CD4-positive, alpha-beta T cell treated with Interleukin-12 subunit alpha and Interleukin-12 subunit beta, for 1 hour (primary cell): Measurements from ENCODE around the gene SPATA4.

Source experiments
- DNase-seq: peaks from one replicate; pipeline ENCODE4 v3.0.0-alpha.2; 2020

Gene SPATA4

DNA sequence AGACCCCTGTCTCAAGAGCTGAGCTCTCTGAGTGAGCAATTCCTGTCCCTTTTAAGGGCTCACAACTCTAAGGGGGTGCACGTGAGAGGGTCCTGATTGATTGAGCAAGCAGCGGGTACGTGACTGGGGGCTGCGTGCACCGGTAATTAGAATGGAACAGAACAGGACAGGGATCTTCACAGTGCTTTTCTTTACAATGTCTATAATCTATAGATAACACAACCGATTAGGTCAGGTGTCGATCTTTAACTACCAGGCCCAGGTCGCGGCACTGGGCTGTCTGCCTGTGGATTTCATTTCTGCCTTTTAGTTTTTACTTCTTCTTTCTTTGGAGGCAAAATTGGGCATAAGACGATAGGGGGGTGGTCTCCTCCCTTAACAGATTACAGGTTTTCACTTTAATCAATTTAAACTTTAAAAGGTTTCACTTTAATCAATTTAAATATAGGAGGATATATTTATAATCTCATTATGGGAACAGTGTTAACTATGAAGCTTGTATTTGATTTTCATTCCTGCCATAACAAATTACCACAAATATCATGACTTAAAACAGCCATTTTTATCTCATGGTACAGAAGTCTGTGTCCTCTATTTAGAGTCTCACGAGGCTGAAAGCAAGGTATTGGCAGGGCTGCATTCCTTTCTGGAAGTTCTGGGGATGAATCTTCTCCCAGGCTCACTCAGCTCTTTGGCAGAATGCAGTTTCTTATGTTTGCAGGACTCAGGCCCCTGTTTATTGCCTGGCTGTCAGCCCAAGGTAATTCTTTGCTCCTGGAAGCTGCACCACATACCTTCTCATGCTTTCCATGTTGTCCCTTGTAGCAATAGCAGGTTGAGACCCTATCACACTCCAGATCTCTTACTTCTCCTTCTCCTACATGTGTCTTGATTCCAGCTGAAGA, 5.2 kb downstream of the SPATA4 start:
- no peak for DNase-seq

DNA sequence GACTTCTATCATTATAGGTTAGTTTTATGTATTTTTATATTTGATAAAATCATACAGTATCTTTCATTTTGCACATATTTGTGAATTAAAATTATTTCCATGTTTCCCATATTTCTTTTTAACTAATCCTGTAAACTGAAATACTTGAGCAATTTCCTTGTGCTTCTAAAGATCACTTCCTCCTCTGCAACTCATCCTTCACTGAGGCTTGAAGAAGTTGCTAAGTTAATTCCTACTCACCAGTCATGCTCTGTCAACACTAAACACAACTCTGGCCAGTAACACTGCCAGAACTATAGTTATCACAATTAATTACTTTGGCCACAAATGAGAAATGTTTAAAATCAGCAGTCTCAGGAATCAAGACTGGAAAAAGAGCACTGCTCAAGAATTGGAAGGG, 6.7 kb downstream of the SPATA4 start:
- DNase-seq, result no peak

DNA sequence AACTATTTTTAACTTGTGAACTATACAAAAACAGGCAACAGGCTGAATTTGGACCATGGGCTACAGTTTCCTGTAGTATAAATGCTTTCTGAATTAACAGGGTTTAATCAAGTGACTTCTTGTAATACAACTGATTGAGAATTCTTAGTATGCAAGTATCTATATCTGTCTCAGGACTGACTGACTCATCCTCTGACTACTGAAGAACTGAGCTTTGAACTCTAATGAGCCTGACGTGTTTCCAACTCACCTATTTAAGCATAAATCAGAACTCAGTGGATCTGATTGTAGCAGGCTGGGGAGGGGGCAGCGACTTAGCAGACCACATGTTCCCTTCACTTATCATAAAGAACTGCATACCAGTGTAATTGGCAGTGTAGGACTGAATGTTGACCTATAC, 7.8 kb downstream of the SPATA4 start:
- DNase-seq, result no peak

DNA sequence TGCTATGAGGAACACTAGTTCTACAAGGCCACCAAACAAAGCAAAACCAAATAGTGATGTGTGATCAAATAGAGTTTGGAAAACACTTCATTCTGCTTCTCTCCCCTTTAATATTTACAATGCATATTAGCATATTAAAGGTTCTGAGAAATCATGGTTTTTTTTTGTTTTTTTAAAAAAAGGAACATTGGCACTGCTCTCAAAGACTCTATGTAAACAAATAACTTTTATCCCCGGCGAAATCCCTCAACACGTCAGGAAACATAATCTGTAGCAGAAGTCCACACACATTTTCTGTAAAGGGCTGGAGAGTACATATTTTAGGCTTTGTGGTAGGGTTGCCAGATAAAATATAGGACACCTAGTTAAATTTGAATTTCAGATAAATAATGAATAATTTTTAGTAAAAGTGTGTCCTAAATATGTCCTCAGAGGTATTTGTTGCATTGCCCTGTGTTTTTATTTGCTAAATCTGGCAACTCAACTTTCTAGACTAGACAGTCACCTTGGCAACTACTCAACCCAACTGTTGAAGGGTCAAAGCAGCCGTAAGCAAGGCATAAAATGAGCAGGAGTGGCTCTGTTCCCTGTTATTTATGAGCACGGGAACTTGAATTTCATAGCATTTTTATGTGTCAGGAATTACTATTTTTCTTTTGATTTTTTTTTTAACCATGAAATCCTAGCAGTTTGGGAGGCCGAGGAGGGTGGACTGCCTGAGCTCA, 8.6 kb downstream of the SPATA4 start:
- no peak for DNase-seq

DNA sequence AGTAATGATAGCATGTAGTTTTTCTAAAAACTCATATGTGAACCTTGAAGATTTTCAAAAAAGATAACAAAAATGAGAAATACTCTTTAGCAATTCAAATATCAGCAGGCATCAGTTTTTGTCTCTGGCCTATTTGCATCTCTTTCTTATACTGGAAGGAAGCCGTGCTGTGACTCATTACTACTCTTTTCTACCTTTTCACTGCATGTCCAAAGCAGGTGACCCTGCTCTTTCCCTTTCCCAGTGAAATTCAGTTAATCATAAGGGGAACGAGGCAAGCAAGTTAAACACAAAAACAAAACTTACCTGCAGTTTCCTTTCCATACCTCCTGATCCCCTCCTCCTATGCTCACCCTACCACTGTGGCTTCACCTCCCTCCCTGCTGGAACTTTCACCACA, 9.3 kb downstream of the SPATA4 start:
- DNase-seq, result no peak

DNA sequence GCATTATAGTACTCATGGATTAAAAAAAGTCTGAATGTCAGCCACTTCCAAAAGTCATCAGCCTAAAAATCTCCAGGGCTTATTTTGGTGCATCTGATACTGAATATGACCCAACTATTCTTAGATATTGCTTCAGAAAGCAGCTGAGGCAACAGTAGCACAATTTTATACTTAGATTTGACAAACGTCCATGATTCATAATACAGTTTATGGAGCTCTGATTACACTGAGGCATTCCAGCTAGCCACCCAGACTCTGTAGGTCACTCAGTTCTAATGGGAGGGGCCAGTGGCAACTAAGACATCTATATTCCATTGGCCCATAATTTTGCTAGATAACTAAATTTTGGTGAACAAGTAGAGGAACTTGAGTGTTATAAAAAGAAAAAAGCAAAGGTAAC, 10.3 kb downstream of the SPATA4 start:
- DNase-seq, result no peak

DNA sequence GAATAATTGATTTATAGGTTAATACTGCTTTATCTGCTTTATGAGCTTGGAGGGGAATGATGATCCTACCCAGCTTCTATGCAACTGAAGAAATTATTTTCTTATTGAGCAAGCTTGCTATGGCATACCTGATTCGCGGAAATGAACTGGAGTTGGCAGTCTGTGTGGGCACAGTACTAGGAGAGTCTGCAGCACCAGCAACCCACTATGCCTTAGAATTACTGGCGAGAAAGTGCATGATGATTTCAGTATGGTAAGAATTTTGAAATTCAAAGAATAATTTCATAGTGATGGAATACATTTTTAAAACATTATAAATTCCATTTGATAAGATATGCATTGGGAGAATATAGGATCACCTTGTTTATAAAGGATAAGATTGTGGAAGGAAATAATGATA, 32.3 kb downstream of the SPATA4 start:
- no peak for DNase-seq

DNA sequence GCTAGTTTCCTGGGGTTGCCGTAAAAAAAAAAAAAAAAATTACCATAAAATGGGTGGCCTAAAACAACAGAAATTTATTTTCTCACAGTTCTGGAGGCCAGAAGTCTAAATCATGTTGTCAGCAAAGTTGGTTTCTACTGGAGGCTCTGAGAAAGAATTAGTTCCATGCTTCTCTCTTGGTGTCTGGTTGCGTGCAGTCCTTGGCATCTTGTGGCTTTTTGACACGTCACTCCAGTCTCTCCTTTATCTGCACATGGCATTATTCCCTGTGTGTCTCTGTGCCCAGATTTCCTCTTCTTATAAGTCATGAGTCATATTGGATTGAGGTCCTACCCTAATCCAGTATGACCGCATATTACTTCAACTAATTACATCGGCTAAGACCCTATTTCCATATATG, 38.7 kb downstream of the SPATA4 start:
- DNase-seq, result no peak

DNA sequence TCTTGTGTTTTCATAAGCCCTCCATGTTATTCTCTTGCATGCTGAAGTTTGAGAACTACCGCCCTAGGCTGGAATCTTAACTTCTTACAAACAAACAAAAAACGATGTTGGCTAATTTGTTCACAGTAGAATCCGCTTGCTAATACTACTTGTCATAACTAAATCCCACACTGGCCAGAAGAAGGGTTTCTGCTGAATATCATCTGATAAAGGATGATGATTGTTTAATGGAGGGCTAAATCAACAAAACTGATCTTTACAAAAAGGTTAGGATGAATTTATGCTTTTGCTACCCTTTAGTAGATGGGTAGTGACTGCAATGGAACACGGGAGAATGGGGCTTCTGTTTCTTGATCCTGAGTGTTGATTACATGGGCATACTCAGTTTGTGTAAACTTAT, 42.3 kb downstream of the SPATA4 start:
- DNase-seq, result no peak

DNA sequence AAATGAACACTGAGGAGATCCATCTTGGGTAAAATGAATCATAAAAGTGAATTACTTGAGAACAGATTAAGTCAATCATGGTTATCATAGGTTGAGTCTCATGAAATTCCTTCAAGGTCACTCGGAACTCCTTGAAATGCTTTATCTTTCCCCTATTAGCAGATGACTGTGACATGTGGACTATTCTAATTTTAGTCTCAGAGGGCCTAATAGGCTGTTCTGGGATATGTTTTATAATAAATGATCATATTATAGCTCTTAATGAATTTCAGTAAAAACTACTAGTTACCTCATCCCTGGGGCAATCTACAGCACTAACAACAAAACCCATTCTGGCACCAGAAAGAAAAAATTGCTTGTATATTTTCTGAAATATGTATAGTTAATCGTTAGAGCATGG, 44.7 kb downstream of the SPATA4 start:
- DNase-seq, result no peak

DNA sequence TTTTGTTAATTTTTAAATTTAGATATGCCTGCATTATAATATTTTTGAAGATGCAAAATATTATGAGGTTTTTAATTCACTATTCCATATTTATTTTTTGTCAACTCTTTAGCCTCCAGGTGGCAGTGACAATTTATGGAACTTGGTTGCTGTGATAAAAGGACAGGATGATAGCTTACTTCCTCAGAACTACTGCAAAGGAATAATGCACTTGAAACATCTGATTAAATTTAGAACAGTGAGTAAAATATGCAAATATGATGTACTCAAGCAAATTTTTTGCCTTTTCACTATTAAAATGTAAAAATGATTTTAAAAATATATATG, 45.1 kb downstream of the SPATA4 start:
- DNase-seq, result no peak

DNA sequence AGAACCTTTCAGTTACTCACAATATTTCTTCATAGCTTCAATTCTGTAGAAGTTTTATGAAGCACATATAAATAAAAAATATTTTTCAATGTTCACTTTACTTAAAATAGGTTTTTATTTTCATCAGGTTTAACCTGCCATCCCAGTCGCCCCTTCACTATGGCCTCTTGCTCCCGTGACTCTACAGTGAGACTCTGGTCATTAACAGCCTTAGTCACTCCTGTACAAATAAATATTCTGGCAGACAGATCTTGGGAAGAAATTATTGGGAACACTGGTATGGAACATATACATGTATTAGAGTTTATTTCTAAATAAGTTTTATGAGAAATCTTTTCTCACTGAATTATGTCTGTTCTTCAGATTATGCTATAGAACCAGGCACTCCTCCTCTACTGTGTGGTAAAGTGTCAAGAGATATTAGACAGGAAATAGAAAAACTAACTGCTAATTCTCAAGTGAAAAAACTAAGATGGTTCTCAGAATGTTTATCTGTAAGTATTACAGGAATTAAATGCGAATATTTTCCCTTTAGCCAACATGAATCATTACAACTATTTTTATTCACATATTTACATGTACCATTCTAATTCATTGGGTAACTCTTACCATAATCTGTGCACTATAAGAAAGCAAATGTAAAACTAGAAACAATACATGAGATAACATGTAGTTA, 45.6 kb downstream of the SPATA4 start:
- no peak for DNase-seq

DNA sequence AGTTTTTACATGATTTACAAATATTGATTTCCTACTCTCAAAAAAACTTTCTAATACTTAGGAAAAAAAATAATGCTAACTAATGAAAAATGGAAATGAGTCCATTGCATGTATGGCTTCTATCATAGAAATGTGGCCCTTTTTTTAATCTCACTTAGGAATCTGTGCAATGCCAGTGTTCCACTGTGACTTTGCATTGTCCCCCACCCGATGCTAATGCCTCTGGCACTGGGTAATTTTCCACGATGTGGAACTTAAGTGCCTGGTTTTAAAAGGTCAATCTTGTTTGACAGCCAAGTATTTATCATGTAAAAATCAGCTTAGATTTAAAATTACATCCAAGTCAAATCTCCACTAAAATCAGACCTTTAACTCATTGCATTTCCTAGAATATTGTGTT, 53.1 kb downstream of the SPATA4 start:
- DNase-seq, result no peak

DNA sequence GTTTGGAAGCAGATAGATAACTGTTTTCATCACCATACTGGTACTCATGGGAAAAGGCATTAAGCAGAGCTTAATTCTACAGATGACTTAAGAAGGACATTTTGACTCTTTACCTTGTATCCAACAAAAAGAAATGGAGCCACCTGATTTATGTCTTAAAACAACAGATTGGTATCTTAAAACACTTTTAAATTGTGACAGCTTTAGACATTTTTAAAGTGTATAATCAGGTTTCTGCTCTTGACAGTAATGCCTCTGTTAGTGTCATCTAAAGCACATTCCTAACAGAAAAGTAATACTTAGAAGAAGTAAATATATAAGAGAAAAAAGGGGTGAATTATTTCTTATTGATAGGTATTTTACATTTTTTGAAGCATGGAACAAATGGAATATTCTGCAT, 55.9 kb downstream of the SPATA4 start:
- DNase-seq, result no peak

DNA sequence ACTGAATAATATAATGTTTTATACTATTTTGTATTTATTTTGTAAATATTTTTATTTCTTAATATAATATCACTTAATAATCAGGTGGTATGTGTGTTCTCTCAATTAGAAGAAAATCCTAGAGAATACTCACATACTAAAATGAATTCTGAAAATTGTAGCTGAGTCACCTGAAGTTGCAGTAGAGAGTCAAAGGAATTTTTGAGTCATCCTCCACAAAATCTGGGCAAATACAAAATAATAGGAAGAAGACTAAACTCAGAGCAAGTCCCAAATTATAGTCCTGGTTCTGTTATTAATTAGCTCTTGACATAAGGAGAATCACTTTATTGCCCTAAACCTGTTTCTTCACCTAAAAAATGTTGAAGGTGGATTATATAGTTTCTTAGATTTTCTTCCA, 57.8 kb downstream of the SPATA4 start:
- DNase-seq, result no peak

DNA sequence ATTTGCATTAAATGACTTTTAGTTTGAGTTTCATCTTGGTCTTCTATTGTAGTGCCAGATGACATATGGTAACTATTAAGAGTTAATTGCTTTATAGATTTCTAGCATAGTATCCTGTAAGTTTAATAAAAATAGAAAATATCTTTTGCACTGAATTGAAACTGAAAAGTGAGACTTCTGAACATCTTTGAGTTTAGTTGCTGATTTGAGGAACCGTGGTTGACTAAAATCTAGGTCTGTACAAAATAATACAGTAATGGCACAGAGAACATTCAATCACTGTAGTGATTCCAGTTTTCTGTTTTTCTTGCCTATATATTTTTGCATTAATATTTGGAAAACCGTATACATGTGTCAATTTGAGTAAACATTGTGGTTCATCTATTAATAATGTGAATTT, 60.7 kb downstream of the SPATA4 start:
- DNase-seq, result no peak
